HG02973 (cell line): ENCODE data around the gene LRPAP1.

Source experiments
- ATAC-seq: cut with Tn5 transposase; IDR thresholded peaks from one replicate; pipeline ENCODE4 v1.9.1; 2021; ENCODE audit warnings: moderate library complexity; ENCODE audit not compliant: unreplicated experiment

Gene LRPAP1

DNA sequence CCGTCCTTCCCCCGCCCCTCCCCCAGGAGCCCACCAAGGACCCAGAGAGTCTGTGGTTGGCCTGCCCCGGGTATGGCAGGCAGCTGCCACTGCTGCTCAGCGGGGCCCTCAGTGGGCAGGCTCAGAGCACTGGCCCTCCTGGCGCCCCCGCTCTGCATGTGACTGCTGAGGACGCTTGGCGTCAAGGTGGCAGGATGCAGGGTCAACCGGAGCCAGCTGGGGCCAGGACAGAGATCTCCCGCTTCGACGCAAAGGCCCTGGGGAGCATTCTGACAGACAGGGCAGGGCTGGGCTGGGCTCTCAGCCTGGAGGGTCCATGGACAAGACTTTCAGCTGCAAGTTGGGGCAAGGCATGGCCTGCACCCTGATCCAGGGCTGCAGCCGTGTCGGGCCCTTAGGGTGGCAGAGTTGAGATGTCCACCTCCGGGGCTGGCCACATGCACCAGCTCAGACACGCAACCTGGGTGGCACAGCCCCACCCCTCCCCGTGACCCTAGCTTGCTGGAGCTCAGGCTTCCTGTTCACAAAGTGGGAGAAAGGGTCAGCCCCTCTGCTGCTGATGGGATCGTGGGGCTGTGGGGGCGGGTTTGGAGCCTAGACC is 30.3 kb downstream of the LRPAP1 start:
- no peak for ATAC-seq

DNA sequence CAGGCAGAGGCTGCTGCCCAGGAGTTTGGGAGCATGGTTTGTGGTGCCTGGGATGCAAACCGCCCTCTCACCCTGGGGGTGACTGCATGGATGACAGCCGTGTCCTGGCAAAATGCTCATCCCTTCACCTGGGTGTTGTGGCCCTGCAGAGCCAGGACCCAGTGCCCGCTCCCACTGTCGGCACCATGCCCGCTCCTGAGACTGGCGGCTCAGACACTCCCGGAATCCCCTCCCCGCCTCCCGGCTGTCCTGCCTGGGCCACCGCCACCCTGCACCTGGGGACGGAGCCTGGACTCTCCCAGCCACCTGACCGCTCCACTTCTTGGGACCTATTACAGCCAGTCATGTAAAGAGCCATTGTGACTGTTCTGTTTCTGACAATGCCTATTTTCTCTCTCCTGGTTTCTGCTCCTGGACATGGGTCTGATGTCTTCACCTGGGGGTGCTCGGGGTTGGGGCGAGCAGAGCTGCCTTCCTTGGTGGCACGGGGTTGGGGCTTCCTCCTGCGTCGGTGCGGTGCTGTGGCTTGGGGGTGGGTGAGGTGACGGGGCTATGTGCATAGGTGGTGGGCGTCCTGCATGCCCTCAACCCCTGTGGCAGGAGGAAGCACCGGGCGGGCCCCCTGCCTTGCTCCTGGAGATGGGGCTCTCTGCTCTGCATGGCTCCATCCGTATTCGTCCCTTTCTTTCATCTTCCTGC is 30.9 kb downstream of the LRPAP1 start:
- no peak for ATAC-seq

DNA sequence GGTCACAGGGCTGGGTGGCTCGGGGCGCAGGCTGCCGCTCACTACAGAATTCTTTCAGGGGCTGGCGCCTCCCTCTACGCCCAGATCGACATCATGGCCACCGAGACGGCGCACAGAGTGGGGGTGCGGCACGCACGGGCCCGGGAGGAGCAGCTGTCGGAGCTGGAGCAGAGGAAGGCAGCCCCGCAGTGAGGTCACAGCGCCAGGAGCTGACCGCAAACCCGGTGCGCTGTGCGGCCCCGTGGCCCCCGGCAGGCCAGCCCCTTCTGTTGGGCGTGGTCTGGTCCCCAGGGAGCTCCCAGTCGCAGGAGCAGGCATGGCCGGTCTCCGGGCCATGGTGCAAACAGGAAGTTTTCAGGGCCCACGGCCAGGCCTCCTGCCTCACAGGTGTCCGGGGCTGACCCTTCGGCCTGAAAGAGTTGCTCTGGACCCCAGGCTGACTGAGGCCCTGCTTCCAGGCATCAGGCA is 31.6 kb downstream of the LRPAP1 start:
- no peak for ATAC-seq

DNA sequence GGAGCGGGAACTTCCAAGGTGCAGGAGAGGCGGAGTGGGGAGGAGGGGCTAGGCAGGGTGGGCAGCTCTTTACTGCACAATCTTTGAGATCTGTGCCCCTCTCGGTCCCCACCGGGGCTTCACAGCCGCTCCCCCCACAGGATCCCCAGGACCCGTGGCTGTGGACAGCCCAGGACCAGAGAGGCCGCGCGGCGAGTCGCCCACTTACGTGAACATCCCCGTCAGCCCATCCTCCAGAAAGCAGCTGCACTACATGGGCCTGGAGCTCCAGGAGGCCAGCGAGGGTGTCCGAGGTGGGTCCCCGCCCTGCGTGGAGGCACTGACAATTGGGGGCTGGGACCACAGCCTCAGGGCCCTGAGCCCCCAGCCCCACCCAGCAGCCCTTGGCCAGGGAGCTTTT is 32.1 kb downstream of the LRPAP1 start:
- ATAC-seq: no peak

DNA sequence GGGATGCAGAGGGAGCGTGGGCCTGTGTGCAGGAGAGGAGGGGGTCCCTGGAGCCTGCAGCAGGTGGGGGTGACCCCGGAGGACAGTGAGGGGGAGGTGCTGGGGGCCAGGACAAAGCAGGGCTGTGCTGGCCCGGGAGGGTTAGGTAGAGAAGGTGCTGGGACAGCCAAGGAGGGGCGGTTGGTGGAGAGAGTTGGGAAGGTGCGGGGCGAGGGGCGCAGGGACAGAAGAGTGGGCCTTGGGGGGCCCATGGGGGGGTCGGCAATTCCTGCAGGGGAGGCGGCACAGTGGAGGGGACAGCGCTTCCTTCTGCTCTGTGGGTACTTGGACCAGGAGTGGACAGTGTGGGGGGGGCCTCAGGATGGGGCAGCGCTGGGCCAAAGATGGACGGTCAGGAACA is 32.5 kb downstream of the LRPAP1 start:
- ATAC-seq: no peak

DNA sequence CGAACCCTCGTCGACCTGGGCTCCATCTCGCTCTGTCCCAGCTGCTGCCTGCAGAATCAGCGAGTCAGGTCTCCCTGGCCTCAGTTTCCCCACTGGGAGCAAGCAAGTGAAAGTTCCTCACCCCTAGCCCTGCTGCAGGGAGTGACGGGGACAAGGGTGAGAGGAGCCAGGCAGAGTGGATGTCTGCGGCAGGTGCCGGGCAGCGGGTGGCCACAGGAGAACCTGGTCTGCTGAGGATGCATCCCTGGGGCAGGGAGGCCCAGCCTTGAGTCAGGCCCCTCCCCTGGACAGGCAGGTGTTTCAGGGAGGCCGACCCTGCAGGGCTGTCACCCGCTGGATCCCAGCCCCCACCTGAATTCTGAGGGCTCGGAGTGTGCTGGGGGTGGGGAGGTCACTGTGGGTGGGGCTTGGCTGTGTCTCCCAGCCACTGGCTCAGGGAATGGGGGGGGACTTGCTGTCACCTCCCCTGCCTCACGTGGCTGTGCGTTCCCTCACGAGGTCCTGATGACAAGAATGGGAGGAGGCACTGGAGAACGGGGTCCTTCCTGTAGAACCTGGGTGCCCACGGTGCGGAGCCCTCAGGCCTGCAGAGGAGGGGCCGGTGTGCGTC is 33.2 kb downstream of the LRPAP1 start:
- no peak for ATAC-seq

DNA sequence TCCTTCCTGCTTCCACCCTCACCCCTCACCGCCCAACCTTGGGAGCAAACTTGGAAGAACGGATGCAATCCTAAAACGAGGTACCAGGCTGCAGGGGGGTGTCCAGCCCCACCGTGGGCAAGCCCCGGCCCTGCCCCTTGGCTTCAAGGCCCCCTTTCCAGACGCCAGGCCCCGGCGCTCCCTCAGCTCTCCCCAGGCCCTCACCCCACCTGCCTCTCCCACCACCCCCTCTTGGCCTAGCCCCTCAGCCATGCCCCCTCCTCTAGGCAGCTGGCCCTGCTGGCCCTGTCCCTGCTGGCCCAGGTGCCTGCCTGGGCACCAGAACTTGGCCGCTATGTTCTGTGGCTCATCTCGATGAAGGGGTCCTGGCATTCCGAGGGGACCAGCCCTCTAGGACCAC is 33.8 kb downstream of the LRPAP1 start:
- ATAC-seq: no peak

DNA sequence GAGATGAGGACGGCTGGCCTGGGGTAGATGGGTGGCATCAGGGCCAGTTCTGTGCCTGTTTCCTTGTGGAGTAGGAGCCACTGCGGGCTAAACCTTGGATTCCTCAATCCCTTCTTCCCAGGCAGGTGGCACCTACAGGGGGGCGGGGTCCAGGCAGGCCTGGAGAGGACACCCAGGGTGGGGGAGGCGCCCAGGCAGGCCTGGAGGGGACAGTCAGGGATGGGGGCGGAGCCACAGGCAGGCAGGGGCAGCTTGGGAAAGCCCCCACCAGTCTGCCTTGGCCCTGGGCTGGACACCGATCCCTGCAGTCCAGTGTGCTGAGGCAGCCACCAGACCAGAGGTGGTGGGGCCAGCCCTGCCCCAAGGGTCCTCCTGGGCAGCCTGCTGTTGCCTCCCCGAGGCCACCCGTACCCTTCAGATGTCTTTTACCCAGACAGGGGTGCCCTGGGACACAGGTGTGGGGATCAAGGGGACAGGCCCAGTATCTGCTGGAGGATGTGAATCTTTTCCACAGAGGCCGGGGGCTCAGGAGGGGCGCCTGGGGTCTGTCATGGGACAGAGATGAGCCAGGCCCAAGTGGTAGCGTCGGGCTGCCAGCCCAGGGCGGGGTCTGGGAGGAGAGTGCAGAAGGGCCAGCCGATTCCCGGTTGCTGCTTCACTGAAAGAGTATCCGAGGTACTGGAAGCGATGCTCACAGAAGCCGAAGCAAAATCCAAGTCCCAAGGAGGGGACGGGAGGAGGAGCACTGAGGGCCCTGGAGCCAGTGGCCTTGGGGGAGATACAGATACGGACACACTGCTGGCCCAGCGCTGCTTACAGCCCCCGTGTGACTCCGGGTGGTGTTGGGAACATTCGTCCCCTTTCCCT is 34.5 kb downstream of the LRPAP1 start:
- ATAC-seq: no peak

DNA sequence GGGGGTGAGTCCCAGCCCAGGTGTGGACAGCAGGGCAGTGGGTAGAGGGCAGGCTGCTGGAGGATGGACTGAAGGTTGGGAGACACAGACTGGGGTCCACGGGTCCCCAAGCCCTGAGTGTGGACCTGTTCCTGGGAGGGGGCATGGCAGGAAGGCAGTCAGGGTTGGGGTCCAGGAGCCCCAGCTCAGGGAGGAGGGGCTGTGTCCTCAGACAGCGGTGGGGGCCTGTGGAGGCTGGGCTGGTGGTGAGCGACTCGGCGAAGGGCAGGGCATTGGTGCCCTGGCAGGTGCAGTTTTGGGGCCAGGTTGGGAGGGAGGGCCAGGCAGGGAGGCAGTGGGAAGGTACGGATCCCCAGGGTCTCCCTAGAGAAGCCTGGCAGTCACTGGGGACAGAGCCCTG is 35.1 kb downstream of the LRPAP1 start:
- no peak for ATAC-seq

DNA sequence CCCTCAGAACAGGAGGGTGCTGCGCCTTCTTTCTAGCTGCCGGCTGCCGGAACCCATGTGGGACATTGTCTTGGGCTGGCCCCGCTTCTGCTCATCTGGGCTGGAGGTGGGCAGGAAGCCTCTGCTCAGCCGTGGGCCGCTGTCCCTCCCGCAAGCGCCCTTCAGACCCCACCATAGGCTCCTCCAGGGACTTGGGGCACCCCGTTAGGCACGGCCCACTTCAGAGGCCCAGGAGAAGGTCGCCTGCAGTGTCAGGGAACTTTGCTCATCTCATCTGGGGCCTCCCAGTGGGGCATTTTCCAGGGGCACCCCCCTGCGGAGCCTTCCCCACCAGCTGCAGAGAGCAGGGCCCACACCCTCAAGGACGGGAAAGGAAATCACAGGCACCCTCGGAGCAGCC is 36.2 kb downstream of the LRPAP1 start:
- no peak for ATAC-seq

DNA sequence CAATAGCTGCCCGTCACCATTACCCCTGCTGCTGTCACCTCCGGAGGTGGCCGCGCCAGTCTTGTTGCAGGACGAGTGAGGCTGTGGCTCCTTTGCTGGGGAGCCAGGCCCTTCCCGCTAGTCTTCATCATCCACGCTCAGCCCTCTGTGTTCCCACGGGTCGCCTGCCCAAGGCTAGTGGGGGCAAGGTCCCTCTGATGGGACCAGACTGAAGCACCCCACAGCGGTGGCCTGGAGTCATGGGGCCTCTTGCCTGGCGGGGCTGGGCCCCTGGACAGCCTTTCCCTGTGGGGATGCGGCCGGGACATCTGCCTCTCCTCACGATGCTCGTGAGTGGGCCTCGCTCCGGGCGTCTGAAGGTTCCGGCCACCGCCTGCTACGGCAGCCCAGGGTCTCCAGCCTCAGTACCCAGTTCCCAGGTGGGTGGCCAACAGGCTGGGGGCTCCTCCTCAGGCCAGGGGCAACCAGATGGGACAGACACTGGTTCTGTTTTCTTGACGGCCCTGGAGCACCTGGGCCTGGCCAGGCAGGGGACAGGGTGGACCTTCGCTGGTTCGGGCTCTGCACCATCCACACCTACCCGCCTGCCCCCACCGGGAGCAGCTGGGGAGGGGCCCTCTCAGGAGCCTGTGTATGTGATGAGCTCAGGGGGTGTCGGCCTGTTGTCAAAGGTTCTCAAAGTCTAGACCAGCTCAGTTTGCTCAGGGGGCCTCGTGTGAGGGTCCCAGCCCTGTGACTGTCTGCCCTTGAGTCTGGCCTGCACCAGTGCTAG is 36.8 kb downstream of the LRPAP1 start:
- ATAC-seq: no peak

DNA sequence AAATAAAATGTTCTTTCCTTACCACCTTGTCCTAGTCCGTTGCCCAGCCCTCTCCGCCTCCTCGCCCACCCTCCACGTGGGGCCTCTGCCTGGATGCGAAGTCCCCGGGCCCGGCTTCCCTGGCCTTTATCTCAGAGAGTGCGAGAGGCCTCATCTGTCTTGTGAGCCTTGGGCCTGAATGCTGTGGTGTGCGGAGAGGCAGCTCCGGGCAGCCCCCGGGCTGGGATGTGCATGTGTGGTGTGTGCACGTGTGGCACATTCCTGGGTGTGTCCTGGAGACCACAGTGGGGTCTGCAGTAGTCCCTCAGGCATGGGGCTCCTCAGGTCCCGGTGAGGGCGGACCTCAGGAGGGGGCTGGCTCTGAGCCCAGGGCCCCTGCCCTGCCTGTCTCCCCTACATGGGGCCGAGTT is 37.8 kb downstream of the LRPAP1 start:
- no peak for ATAC-seq

DNA sequence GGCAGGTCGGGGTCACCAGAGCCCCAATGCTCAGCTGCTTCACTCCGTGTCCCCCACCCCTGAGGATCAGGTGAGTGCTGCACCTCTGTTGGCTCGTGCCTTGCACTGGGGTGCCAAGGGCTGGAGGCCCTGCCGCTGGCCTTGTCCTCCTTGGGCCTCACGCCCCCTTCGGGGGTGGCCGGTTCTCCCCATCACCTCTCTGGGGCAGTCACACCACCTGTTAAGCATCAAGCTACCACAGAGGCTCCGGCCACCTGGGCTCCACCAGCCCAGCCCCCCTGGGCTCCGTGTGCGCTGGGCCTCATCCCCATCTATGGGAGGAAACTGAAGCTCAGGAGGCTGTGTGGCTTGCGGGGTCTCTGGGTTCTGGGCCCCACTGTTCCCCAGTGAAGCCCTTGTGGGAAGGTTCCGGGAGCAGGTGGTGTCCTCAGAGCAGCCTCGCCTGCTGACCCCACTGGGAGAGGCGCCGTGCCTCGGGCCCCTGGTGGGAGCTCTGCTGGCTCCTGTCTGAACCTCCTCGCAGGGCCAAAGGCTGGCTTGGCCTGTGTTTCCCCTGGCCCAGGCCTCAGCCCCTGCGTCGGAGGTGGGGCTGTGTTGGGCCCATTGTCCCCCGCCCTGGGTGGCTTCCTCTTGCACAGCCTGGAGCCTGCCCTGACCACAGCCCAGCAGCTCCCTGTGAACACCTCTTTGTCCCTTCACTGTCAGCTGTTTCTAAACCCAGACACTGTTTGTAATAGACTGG is 38.3 kb downstream of the LRPAP1 start:
- no peak for ATAC-seq

DNA sequence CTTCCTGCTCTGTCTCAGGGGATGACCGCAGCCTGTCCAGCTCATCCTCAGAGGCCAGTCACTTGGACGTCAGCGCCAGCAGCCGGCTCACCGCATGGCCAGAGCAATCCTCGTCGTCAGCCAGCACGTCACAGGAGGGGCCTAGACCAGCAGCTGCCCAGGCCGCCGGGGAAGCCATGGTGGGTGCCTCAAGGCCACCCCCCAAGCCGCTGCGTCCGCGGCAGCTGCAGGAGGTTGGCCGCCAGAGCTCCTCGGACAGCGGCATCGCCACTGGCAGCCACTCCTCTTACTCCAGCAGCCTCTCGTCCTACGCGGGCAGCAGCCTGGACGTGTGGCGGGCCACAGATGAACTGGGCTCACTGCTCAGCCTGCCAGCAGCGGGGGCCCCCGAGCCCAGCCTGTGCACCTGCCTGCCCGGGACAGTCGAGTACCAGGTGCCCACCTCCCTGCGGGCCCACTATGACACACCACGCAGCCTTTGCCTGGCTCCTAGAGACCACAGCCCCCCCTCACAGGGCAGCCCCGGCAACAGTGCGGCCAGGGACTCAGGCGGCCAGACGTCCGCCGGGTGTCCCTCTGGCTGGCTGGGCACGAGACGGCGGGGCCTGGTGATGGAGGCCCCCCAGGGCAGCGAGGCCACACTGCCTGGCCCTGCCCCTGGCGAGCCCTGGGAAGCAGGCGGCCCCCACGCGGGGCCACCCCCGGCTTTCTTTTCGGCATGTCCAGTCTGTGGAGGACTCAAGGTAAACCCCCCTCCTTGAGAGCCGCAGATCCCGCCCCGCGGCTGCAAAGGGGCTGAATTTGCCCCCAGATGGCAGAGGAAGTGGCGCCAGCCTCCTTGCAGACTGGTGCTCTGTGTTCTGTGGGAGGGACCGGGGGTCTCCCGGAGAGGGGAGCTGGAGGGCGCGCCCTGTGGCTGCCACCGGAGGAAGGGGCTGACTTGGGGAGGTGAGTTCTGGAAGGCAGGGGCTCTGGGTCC is 39.2 kb downstream of the LRPAP1 start:
- no peak for ATAC-seq

DNA sequence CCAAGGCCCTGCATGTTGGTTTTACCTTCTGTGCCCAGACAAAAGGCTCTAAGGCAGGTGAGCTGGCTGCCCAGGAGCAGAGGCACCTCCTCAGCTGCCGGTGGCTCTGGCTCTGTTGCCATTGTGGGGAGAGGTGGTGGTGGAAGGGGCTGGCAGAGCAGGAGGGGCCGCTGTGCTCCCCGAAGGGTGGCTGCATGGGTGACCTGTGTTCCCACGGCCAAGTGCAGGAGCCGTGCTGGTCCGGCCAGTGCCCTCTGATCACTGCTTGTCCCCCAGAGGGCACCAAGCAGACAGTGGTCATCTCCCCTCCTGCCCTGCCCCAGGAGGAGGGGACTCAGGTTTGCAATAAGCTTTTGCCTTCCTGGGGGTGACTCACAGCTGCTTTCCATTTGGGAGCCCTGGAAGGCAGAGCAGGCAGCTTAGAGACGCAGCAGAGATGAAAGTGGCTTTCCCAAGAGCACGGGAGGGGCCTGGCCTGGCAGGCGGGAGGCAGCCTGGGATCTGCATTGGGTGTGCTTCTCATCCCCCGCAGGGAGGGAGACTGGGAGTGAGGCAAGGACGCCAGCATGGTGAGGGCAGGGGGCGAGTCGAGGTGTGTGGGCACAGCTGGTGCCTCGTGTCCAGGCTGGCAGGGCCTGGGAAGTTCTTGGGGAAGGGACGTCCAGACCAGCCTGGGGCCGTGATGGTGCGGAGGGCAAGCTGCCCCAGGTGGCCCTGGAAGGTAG is 40.4 kb downstream of the LRPAP1 start:
- ATAC-seq: no peak

DNA sequence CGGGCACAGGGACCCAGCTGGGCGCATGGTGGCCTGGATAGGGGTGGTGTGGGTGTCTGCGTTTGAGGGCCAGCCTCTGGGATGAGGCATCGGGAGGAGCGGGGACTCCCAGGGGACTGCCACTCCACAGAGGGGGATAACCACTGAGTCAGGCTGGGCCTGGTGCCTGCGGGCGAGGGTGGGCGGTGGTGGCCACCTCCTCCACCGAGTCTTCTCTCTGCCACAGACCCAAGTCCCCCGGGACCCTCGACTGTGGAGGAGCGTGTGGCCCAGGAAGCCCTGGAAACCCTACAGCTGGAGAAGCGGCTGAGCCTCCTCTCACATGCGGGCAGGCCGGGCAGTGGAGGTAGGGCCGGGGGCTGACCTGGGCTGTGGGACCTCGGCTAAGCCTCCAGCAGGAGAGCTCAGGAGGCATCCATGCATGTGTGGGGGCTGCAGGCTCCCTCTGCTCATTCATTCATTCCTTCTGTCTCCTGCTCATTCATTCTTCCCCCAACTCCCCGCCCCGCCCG is 42.7 kb downstream of the LRPAP1 start:
- no peak for ATAC-seq

DNA sequence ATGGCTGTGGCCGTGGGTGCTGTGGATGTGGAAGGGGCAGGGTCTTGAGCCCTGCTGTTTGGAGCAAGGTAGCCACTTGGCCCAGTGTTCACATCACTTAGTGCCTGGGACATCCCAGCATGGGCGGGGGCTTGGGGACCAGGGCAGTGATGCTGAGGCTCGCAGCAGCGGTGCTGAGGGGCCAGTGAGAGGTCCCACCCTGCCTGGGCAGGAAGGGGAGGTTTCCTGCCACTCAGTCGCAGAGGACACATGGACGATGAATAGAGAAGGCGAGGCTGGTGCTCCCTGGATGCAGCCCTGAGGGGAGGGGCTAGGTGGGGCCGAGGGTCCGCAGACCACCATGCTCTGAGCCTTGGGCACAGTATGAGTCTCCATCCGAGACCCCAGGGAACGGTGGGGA is 43.4 kb downstream of the LRPAP1 start:
- ATAC-seq: no peak

DNA sequence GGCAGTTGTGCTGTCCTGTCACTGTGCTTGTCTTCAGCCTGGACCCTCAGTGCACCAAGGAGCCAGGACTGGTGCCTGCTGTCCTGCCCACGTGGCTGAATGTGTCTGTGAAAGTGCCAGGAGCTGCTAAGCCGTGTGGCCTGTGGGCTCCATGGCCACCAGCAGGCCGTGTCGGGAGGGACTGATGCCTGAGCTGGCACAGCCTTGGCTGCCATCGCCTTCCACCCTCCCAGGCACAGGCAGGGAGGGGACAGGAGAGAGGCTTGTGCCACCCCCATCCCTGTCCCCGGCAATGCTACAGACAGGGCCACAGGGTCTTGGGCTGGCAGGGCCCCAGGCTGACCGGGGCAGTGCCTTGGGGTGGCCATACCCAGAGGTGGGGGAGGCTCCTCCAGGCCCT is 44.4 kb downstream of the LRPAP1 start:
- no peak for ATAC-seq
